Left colon (tissue), 2 donors: ENCODE measurements around the gene TTC36. TPM values are rescaled to one million over a fixed set of nuclear protein-coding genes. Genes with fewer than 3 reads are reported as not detected.
"Not testable (repeated sequence)": the region's sequence is repeated elsewhere in the genome, so short reads cannot be mapped to it uniquely, and the experiment has no call there.

Experiments
- ATAC-seq: fragments of 200-7000 bp; cut with Tn5 transposase; one replicate; pipeline ENCODE4 v1.9.1; 2020; ENCODE audit warnings: mild to moderate bottlenecking, moderate library complexity
- DNase-seq, 2 donors: peaks; one replicate each; pipeline ENCODE4 v3.0.0-alpha.2; 2020
- intact Hi-C, 2 donors: fragments of 100-400 bp; cut with DNase I in 1 of 2; cut with micrococcal nuclease in 1 of 2; formaldehyde crosslinking; loops; one replicate each; pipeline versions ENCODE4 v1.11.2 to v1.14.0; 2022; cut with DNase I, micrococcal nuclease
- total RNA-seq, 2 donors: library from RNA; stranded (reverse); fragmentation: NEBNext Ultra II Directional; extraction: Animal tissue kit (Norgen Biotek cat#: 25700); gene quantifications; one replicate each; pipeline ENCODE4 v1.2.1, GENCODE V29; 2021
- donor health status: DM: no; HTN: no; CAD: no.
- donor health status: DM: yes; HTN: yes; CAD: no.

TTC36 gene
- total RNA-seq, 2 donors from 2014 or later: 0.58 to 0.98 TPM

- DNase-seq (peak; percentile 57 to 76), ATAC-seq (peak; percentile 70)
- intact Hi-C loops: no loop called here
Measured at GRCh38 chr11:118530683-118531596, 3.7 kb downstream of the TTC36 start, which contains the start of gene TMEM25. Gene TMEM25 (plus strand): TSS chr11:118531192. CDS start chr11:118531802, 610 bp downstream.

DNA sequence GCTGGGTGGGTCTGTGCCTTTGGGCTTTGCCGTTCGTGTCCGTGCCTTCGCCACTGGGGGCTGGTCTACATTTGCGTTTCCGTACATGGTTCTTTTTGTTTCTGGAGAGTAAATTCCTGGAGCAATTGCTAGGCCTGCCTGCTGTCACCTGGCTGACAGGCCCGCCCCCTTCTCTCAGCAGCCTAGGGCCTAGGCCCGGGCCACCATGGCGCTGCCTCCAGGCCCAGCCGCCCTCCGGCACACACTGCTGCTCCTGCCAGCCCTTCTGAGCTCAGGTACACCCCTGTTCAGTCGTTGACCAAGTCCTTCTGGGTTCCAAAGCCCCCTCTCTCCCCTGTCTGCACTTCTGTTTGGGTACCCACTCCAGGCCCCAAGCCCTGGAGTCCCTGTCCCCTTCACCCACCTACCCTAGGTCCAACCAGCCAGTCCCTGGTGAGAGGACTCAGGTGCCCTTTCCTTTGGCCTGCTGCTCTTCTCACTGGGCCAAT is 4.4 kb downstream of the TTC36 start:
- ATAC-seq (peak; percentile 5), DNase-seq (no peak)
- intact Hi-C loops: no loop called here

- ATAC-seq (no peak), DNase-seq (peak in 1 of 2 donors; percentile 25)
- intact Hi-C loops: no loop called here
Measured at GRCh38 chr11:118532091-118532490, 4.8 kb downstream of the TTC36 start.

DNA sequence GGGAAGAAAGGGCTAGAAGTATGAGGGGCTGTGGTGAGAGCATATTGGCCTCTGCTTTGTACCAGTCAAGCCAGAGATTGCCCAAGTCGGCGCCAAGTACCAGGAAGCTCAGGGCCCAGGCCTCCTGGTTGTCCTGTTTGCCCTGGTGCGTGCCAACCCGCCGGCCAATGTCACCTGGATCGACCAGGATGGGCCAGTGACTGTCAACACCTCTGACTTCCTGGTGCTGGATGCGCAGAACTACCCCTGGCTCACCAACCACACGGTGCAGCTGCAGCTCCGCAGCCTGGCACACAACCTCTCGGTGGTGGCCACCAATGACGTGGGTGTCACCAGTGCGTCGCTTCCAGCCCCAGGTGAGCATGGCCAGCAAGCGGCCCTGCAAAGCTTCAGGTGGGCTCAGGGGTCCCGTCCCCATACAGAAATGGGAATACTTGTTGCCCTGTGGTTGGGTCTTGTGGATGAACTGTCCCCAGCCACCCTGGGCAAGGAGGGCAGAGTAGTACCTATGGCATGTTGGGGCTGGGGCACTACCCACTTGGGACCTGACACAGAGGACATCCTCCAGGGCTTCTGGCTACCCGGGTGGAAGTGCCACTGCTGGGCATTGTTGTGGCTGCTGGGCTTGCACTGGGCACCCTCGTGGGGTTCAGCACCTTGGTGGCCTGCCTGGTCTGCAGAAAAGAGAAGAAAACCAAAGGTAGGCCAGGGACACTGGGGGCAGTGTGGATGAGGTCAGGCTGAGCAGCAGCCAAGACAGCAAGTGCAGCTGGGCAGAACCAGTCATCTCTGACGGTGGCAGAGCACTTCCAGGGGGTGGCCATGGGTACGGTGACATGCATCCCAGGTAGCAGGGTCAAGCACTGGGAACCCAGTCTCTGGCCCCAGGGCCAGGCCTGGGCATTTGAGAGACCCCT is 5.8 kb downstream of the TTC36 start:
- no peak for DNase-seq

DNA sequence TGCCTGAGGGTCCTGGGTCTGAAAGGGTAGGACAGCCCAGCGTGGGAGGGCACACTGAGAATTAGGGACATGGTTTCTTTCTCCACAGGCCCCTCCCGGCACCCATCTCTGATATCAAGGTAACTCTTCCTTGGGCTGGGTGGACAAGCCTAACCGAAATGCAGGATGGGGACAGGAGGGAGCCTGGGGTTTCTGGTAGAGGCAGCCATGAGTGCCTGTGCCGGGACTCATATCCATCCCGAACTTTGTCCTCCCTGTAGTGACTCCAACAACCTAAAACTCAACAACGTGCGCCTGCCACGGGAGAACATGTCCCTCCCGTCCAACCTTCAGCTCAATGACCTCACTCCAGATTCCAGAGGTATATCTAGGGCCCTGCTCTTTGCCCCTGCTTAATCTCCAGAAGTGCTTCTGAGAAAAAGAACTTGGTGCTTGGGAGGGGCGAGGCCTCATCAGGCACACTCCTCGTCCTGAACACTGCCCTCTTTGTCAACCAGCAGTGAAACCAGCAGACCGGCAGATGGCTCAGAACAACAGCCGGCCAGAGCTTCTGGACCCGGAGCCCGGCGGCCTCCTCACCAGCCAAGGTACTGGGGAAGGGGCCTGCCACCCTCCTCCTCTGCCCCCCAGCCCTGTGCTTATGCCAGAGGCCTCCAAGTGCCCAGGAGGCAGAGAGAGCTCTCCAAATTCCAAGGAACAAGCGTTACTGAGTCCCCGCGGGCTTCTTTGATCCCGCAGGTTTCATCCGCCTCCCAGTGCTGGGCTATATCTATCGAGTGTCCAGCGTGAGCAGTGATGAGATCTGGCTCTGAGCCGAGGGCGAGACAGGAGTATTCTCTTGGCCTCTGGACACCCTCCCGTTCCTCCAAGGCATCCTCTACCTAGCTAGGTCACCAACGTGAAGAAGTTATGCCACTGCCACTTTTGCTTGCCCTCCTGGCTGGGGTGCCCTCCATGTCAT is 6.8 kb downstream of the TTC36 start:
- DNase-seq: peak; percentile 30 to 32
- intact Hi-C loops: no loop called here
- ATAC-seq: peak; percentile 52

More for the DNA sequence above, 5.8 kb downstream of the TTC36 start:
- intact Hi-C loops: no loop called here
- no peak for ATAC-seq

GRCh38 chr11:118535261-118535660 is 8.0 kb downstream of the TTC36 start:
- intact Hi-C loops: no loop called here
- DNase-seq: no peak
- ATAC-seq: no peak

GRCh38 chr11:118536726-118537125 is 9.5 kb downstream of the TTC36 start:
- no peak for ATAC-seq
- intact Hi-C loops: no loop called here
- no peak for DNase-seq

- intact Hi-C loops: no loop called here
- ATAC-seq (no peak), DNase-seq (no peak)
Measured at GRCh38 chr11:118537409-118537980, 10.2 kb downstream of the TTC36 start.

GRCh38 chr11:118544010-118544646 is 16.9 kb downstream of the TTC36 start:
- intact Hi-C loops: no loop called here
- ATAC-seq (no peak), DNase-seq (no peak)

- intact Hi-C loops: no loop called here
- ATAC-seq (no peak), DNase-seq (no peak)
Measured at GRCh38 chr11:118544647-118545010, 17.4 kb downstream of the TTC36 start.

DNA sequence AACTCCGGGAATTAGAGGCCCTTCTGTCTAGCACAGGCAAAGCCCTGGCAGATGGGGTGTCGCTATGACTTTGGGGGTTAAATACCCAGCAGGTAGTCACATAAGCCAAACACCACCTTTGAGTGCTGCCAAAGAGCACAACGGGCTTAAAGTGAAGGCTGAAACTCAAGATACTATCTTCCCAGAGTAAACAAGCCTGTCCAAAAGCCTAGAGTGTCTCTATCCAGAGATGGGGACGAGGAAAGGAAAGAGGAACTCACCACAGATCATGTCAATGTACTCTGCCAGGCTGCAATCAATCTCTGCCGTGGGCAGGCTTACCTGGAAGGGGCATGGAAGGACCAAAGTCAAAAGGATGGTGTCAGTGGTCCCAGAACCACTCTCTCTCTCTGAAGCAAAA is 18.3 kb downstream of the TTC36 start:
- ATAC-seq (no peak), DNase-seq (no peak)
- intact Hi-C loops: no loop called here

DNA sequence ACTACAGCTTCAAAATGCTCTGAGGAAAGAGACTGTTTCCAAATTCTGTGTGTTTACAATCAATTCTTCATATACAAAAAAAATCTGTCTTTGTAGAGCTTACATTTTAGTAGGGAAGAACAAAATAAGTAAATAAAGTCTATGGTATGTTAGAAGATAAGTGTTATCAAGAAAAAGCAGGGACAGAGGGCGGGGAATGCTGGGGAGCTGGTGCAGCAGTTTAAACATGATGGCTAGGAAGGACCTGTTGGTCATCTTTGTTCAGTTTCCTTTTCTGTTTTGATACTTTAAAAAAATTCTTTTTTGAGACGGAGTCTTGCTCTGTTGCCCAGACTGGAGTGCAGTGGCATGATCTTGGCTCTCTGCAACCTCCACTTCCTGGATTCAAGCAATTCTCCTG is 19.9 kb downstream of the TTC36 start:
- no peak for ATAC-seq
- intact Hi-C loops: no loop called here
- no peak for DNase-seq

GRCh38 chr11:118552341-118552740 is 25.1 kb downstream of the TTC36 start:
- ATAC-seq: no peak
- intact Hi-C loops: no loop called here
- no peak for DNase-seq

DNA sequence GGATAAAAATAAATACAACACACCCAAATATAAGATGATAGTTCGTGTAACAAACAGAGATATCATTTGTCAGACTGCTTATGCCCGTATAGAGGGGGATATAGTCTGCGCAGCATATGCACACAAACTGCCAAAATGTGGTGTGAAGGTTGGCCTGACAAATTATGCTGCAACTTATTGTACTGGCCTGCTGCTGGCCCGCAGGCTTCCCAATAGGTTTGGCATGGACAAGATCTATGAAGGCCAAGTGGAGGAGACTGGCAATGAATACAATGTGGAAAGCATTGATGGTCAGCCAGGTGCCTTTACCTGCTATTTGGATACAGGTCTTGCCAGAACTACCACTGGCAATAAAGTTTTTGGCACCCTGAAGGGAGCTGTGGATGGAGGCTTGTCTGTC is 33.5 kb downstream of the TTC36 start:
- intact Hi-C loops: no loop called here
- DNase-seq (no peak), ATAC-seq (no peak)

DNA sequence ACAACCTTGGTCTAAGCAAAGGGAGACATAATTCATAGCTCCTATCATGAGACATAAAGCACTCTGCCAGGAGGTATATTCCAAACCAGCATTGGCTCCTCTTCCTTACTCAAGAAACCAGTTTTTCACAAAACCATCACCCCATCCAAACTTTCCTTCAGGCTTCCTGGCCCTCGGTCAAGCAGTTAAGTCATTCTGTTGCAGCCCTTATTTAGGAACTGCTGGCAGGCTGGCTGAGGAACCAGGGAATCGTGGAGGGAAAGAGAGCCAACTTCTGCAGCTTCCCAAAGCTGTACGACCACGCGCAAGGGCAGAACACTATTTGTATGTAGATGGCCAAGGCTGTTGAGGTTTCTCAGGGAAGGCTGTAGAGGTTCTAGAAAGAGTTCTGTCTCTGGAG is 37.8 kb downstream of the TTC36 start:
- DNase-seq: peak; percentile 23 to 30
- intact Hi-C loops: no loop called here
- ATAC-seq: no peak

- intact Hi-C loops: no loop called here
- ATAC-seq (no peak), DNase-seq (no peak)
Measured at GRCh38 chr11:118569670-118570069, 42.4 kb downstream of the TTC36 start.

- DNase-seq: no peak
- intact Hi-C loops: no loop called here
- no peak for ATAC-seq
Measured at GRCh38 chr11:118570787-118571186, 43.5 kb downstream of the TTC36 start.

DNA sequence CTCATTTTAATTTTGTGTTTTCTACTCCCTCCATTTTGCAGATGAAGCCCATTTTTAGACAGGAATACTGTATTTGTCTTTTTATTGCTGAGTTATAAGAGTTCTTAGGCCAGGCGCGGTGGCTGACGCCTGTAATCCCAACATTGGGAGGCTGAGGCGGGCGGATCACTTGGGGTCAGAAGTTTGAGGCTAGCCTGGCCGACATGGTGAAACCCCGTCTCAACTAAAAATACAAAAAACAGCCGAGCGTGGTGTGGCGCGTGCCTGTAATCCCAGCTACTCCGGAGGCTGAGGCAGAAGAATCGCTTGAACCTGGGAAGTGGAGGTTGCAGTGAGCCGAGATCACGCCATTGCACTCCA is 44.4 kb downstream of the TTC36 start:
- ATAC-seq, intact Hi-C loops: not testable (repeated sequence)
- peak; percentile 28 to 41 for DNase-seq
